Heart left ventricle (tissue), 16 donors: ENCODE data around the gene TMEM170B. TPM values are rescaled to one million over a fixed set of nuclear protein-coding genes. Genes with fewer than 3 reads are reported as not detected.

Experiments
- ATAC-seq, 4 donors: fragments of 200-7000 bp; cut with Tn5 transposase; one replicate each; pipeline ENCODE4 v1.9.1; 2020 to 2022; ENCODE audit warnings: moderate library complexity in 4 of 4, mild to moderate bottlenecking in 3 of 4, moderate number of reproducible peaks in 1 of 4
- DNase-seq, 5 donors: peaks; one replicate each; pipeline ENCODE4 v3.0.0-alpha.2; 2020
- H3K27ac ChIP-seq, 12 donors: fragments of 200-600 bp; sonication (generic) in 4 of 12; one replicate each; pipeline versions ENCODE4 v1.5.0 to v1.8.0; 2016 to 2022; ENCODE audit warnings: mild to moderate bottlenecking in 2 of 12
- H3K27me3 ChIP-seq, 9 donors: fragments of 200-600 bp; sonication (generic) in 2 of 9; one replicate each; pipeline versions ENCODE4 v1.5.1 to v1.8.0; 2016 to 2022; ENCODE audit warnings: mild to moderate bottlenecking in 3 of 9
- H3K36me3 ChIP-seq, 9 donors: fragments of 200-600 bp; sonication (generic) in 2 of 9; one replicate each; pipeline versions ENCODE4 v1.5.0 to v1.8.0; 2018 to 2022; ENCODE audit warnings: mild to moderate bottlenecking in 2 of 9
- H3K4me1 ChIP-seq, 12 donors: fragments of 200-600 bp; sonication (generic) in 4 of 12; one replicate each; pipeline versions ENCODE4 v1.5.0 to v1.8.0; 2016 to 2022; ENCODE audit warnings: mild to moderate bottlenecking in 3 of 12
- H3K4me3 ChIP-seq, 12 donors: fragments of 200-600 bp; sonication (generic) in 4 of 12; one replicate each; pipeline versions ENCODE4 v1.5.0 to v1.8.0; 2017 to 2022; ENCODE audit warnings: mild to moderate bottlenecking in 9 of 12, moderate library complexity in 4 of 12
- H3K9me3 ChIP-seq, 12 donors: fragments of 200-600 bp; sonication (generic) in 4 of 12; one replicate each; pipeline versions ENCODE4 v1.5.0 to v1.8.0; 2016 to 2022; ENCODE audit warnings: mild to moderate bottlenecking in 1 of 12
- CTCF ChIP-seq, 12 donors: fragments of 200-600 bp; sonication (generic) in 4 of 12; IDR thresholded peaks; one replicate each; pipeline versions ENCODE4 v1.5.0 to v1.8.0; 2018 to 2022; ENCODE audit warnings: antibody characterized with exemption in 12 of 12, mild to moderate bottlenecking in 5 of 12
- POLR2A ChIP-seq, 2 donors: fragments of 450-650 bp; IDR thresholded peaks; one replicate each; pipeline ENCODE4 v1.6.1; 2017; ENCODE audit warnings: antibody characterized with exemption in 2 of 2, mild to moderate bottlenecking in 2 of 2, moderate library complexity in 2 of 2
- WGBS, 4 donors: extraction: QIAGEN DNeasy Blood & Tissue Kit in 2 of 4; methylation state at CpG; one replicate each; pipeline versions ENCODE4 v1.1.5 to v1.1.7; 2013 to 2018; 5-methylcytosine and 5-hydroxymethylcytosine counted together
- intact Hi-C, 10 donors: fragments of 100-400 bp; cut with DNase I; formaldehyde crosslinking; loops; one replicate each; pipeline versions ENCODE4 v1.11.1 to v1.14.2; 2022
- polyA plus RNA-seq, 2 donors: library from polyadenylated mRNA; stranded (reverse); fragments of 200-250 nt; gene quantifications; one replicate each; pipeline ENCODE4 v1.2.3, GENCODE V29; 2013
- total RNA-seq, 9 donors: library from RNA; depleted of rRNA in 2 of 9; stranded (reverse); fragments of >200 nt in 2 of 9; fragmentation: NEBNext Ultra II Directional in 3 of 9; extraction: Animal tissue kit (Norgen Biotek cat#: 25700) in 3 of 9; gene quantifications; one replicate each; pipeline versions ENCODE4 v1.1.0 to v1.2.4, GENCODE V29; 2016 to 2023
- donor health status: ischemic (EF 13 %, LVEDD 7.1; RV severe dilation, severe dysfunction).
- donor health status: healthy with polysubstance abuse.
- donor health status: DM: no; HTN: yes; CAD: no.
- donor health status: DM: no; HTN: no; CAD: no.
- donor health status: ischemic (EF 25% LVEDD 6.9; RV normal size, moderate dysfunction).
- donor health status: ischemic (EF 25% LVEDD 5.7; RV mildly dilated, moderate dysfunction).
- donor health status: healthy.
- donor health status: DM: yes; HTN: yes; CAD: no.
- donor health status: ischemic (EF 35%, LVEDD 5.7; RV mildly dilated, moderate dysfunction).
- donor health status: nonischemic (EF 11% LVEDD 7.7; RV severe dilation, severe dysfunction).
- donor health status: DM: yes; HTN: yes; CAD: no.
- donor health status: PGD.
- donor health status: ischemic (EF 29% LVEDD 5.4; RV normal size, mild dysfunction).
- donor health status: nonischemic (EF 23%, LVEDD 6.1; RV moderate dilation, normal function).

TMEM170B gene
- total and polyA plus RNA-seq, 11 donors: 1.0 to 5.9 (median 3.9) TPM

GRCh38 chr6:11585426-11586016, 48.0 kb downstream of the TMEM170B start:
- ATAC-seq: peak in 1 of 4 donors; percentile 41
- Histone ChIP-seq H3K4me3 (no peak overlapping the region), H3K4me1 (peaks cover 0 to 5% (median 0%) of the 10 kb centered on the region in 12 donors), H3K36me3 (no peaks in the 10 kb centered on the region), H3K9me3 (no peaks in the 10 kb centered on the region), H3K27ac (no peak overlapping the region), H3K27me3 (no peaks in the 10 kb centered on the region)
- peak; percentile 47 to 75 (median 70) for TF ChIP-seq CTCF (IDR thresholded peaks at IDR 0.05)
- no peak for TF ChIP-seq POLR2A (IDR thresholded peaks at IDR 0.05)
- intact Hi-C loops: loop anchor here (2.0 to 10.0 kb wide), 15 partner anchors 67 to 1309 kb away; no protein-coding TSS in a partner anchor
- 20 to 32% (median 22%) methylated on average over 1 of the region's 1 CpG for WGBS, 4 donors
- no peak for DNase-seq

GRCh38 chr6:11586117-11586516, 48.6 kb downstream of the TMEM170B start:
- Histone ChIP-seq H3K4me3 (no peak overlapping the region), H3K27ac (no peak overlapping the region), H3K9me3 (no peaks in the 10 kb centered on the region), H3K4me1 (peaks cover 0 to 9% (median 0%) of the 10 kb centered on the region in 12 donors), H3K27me3 (no peaks in the 10 kb centered on the region), H3K36me3 (no peaks in the 10 kb centered on the region)
- no peak for ATAC-seq
- intact Hi-C loops: loop anchor here (2.0 to 10.0 kb wide), 13 partner anchors 66 to 1309 kb away; no protein-coding TSS in a partner anchor
- TF ChIP-seq CTCF (IDR thresholded peaks at IDR 0.05): no peak
- no peak for TF ChIP-seq POLR2A (IDR thresholded peaks at IDR 0.05)
- 73 to 93% (median 88%) methylated on average over 4 of the region's 4 CpGs for WGBS, 4 donors
- DNase-seq: no peak

GRCh38 chr6:11586536-11586935, 49.0 kb downstream of the TMEM170B start:
- H3K4me3 ChIP-seq: no peak overlapping the region
- no peaks in the 10 kb centered on the region for H3K9me3 ChIP-seq
- no peak for ATAC-seq
- 76 to 84% (median 79%) methylated on average over 7 of the region's 7 CpGs for WGBS, 4 donors
- H3K4me1 ChIP-seq: peaks cover 0 to 9% (median 0%) of the 10 kb centered on the region in 12 donors
- no peaks in the 10 kb centered on the region for H3K27me3 ChIP-seq
- DNase-seq: no peak
- no peak for TF ChIP-seq CTCF (IDR thresholded peaks at IDR 0.05)
- TF ChIP-seq POLR2A (IDR thresholded peaks at IDR 0.05): no peak
- intact Hi-C loops: loop anchor here (2.0 to 10.0 kb wide), 13 partner anchors 66 to 1308 kb away; no protein-coding TSS in a partner anchor
- no peak overlapping the region for H3K27ac ChIP-seq
- H3K36me3 ChIP-seq: no peaks in the 10 kb centered on the region

DNA sequence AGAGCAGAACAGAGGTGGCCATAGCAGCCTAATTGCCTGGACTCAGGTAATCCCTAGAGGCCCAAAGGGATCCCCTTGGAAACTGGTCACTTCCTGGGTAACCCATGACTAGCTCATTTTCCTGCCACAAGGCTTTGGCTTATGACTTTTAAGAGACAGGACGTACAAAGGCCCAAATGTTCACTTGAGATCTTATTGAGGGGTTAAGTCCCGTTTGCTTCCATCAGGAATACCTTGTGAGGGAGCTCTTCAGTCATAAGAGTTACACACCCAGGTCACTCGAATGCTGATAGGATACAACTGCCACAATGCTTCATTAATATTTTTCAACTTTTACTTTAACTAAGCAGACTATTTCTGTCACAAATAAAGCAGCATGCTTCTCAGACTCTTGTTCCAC, 51.7 kb downstream of the TMEM170B start:
- H3K27me3 ChIP-seq: no peaks in the 10 kb centered on the region
- peaks cover 0 to 15% (median 0%) of the 10 kb centered on the region in 12 donors for H3K4me1 ChIP-seq
- WGBS, 4 donors: 52 to 80% (median 71%) methylated on average over 3 of the region's 3 CpGs
- H3K4me3 ChIP-seq: no peak overlapping the region
- ATAC-seq (no peak), DNase-seq (no peak)
- intact Hi-C loops: loop anchor here (5.0 to 10.0 kb wide), 11 partner anchors 63 to 1306 kb away; no protein-coding TSS in a partner anchor
- no peaks in the 10 kb centered on the region for H3K36me3 ChIP-seq
- H3K27ac ChIP-seq: peak overlapping the region in 1 of 12 donors; percentile 68
- TF ChIP-seq POLR2A (IDR thresholded peaks at IDR 0.05) (no peak), CTCF (IDR thresholded peaks at IDR 0.05) (no peak)
- no peaks in the 10 kb centered on the region for H3K9me3 ChIP-seq
